PFSK-1 (cell line): ENCODE data around the gene PITRM1.

Source experiments
- POLR2AphosphoS5 ChIP-seq: IDR thresholded peaks from 2 replicates; pipeline ENCODE4 v1.6.1; 2012; ENCODE audit warnings: low read depth, mild to moderate bottlenecking, control low read depth, low read length, moderate library complexity
- TAF1 ChIP-seq: IDR thresholded peaks from 2 replicates; pipeline ENCODE4 v1.6.1; 2012; ENCODE audit warnings: low read length, control low read depth, borderline replicate concordance; ENCODE audit not compliant: insufficient read depth
- TF ChIP-seq, protein P1 (sequence below), 2 experiments: IDR thresholded peaks; 2 replicates each; pipeline versions ENCODE4 v1.6.1 to v1.8.0; 2011 to 2012; ENCODE audit warnings: low read depth in 2 of 2, low read length in 2 of 2, control low read depth in 1 of 2, inconsistent platforms in 1 of 2, mild to moderate bottlenecking in 1 of 2, moderate library complexity in 1 of 2; ENCODE audit not compliant: insufficient read depth in 1 of 2

GRCh38 chr10:3113343-3113720, 59.2 kb downstream of the PITRM1 start:
- TF ChIP-seq POLR2AphosphoS5 (no peak), TAF1 (no peak)
- TF ChIP-seq, protein P1, sequence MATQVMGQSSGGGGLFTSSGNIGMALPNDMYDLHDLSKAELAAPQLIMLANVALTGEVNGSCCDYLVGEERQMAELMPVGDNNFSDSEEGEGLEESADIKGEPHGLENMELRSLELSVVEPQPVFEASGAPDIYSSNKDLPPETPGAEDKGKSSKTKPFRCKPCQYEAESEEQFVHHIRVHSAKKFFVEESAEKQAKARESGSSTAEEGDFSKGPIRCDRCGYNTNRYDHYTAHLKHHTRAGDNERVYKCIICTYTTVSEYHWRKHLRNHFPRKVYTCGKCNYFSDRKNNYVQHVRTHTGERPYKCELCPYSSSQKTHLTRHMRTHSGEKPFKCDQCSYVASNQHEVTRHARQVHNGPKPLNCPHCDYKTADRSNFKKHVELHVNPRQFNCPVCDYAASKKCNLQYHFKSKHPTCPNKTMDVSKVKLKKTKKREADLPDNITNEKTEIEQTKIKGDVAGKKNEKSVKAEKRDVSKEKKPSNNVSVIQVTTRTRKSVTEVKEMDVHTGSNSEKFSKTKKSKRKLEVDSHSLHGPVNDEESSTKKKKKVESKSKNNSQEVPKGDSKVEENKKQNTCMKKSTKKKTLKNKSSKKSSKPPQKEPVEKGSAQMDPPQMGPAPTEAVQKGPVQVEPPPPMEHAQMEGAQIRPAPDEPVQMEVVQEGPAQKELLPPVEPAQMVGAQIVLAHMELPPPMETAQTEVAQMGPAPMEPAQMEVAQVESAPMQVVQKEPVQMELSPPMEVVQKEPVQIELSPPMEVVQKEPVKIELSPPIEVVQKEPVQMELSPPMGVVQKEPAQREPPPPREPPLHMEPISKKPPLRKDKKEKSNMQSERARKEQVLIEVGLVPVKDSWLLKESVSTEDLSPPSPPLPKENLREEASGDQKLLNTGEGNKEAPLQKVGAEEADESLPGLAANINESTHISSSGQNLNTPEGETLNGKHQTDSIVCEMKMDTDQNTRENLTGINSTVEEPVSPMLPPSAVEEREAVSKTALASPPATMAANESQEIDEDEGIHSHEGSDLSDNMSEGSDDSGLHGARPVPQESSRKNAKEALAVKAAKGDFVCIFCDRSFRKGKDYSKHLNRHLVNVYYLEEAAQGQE (IDR thresholded peaks at IDR 0.05; ENCODE audit: insufficient read depth in 1 of 2, low read depth in 2 of 2, low read length in 2 of 2): no peak
